Type B pancreatic cell (in vitro differentiated cells): Measurements from ENCODE around the gene ADPRH. TPM values are rescaled to one million over a fixed set of nuclear protein-coding genes. Genes with fewer than 3 reads are reported as not detected.
A peak's percentile ranks its signal among the peaks of the same experiment; 100 is the strongest.

Experiments used
- DNase-seq: peaks from one replicate; pipeline ENCODE4 v3.0.0; 2021; ENCODE audit warnings: mixed read lengths; ENCODE audit not compliant: unreplicated experiment; ENCODE audit errors: extremely low spot score
- H3K27ac Mint-ChIP-seq: 2 replicates; pipeline ENCODE4 v1.8.0; 2021; ENCODE audit warnings: mild to moderate bottlenecking, mixed read lengths
- H3K27me3 Mint-ChIP-seq: 2 replicates; pipeline ENCODE4 v1.8.0; 2021; ENCODE audit warnings: mixed read lengths
- H3K36me3 Mint-ChIP-seq: 2 replicates; pipeline ENCODE4 v1.8.0; 2021; ENCODE audit warnings: mixed read lengths
- H3K4me1 Mint-ChIP-seq: one replicate; pipeline ENCODE4 v1.8.0; 2021; ENCODE audit warnings: mixed read lengths; ENCODE audit not compliant: unreplicated experiment
- H3K4me3 Mint-ChIP-seq: 2 replicates; pipeline ENCODE4 v1.8.0; 2021; ENCODE audit warnings: mild to moderate bottlenecking, mixed read lengths
- H3K9me3 Mint-ChIP-seq: 2 replicates; pipeline ENCODE4 v1.8.0; 2021; ENCODE audit warnings: mixed read lengths
- total RNA-seq: library from RNA; stranded (reverse); gene quantifications from 2 replicates; pipeline ENCODE4 v1.2.1, GENCODE V29; 2021; ENCODE audit warnings: low replicate concordance
- TF ChIP-seq, protein P1 (sequence below): fragments of 200-600 bp; sonication (generic); conservative IDR thresholded peaks from 2 replicates; pipeline ENCODE4 v1.5.0; 2021; ENCODE audit warnings: antibody characterized with exemption, mild to moderate bottlenecking

The ADPRH gene
- total RNA-seq, 1 donor from 2014 or later, result 2.9 TPM

- Mint-ChIP-seq H3K27me3 (no peaks in the 10 kb centered on the region), H3K36me3 (no peaks in the 10 kb centered on the region), H3K4me3 (no peak overlapping the region), H3K9me3 (peaks cover 5% of the 10 kb centered on the region), H3K4me1 (peaks cover 11% of the 10 kb centered on the region), H3K27ac (no peak overlapping the region)
- TF ChIP-seq, protein P1, sequence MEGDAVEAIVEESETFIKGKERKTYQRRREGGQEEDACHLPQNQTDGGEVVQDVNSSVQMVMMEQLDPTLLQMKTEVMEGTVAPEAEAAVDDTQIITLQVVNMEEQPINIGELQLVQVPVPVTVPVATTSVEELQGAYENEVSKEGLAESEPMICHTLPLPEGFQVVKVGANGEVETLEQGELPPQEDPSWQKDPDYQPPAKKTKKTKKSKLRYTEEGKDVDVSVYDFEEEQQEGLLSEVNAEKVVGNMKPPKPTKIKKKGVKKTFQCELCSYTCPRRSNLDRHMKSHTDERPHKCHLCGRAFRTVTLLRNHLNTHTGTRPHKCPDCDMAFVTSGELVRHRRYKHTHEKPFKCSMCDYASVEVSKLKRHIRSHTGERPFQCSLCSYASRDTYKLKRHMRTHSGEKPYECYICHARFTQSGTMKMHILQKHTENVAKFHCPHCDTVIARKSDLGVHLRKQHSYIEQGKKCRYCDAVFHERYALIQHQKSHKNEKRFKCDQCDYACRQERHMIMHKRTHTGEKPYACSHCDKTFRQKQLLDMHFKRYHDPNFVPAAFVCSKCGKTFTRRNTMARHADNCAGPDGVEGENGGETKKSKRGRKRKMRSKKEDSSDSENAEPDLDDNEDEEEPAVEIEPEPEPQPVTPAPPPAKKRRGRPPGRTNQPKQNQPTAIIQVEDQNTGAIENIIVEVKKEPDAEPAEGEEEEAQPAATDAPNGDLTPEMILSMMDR, result no peak
- no peak for DNase-seq
Measured at GRCh38 chr3:119602676-119603075, 23.4 kb downstream of the ADPRH start.

DNA sequence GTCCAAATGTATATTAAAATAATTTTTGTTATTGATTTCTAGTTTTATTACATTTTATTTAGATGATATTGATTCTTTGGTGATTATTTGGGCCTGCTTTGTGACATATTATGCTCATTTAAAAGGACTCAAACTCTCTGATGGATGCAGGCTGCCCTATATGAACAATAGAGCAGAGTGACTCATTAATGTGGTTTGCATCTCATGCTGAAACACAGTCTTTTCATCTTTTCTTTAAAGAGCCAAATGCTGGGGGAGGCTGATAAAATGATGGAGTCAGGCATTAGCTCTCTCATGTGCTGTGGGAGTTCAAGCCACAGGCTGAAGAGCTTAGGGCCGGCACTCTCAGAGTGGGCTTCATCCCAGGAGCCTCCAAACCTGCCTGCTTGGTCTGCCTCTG, 25.6 kb downstream of the ADPRH start:
- H3K4me3 Mint-ChIP-seq, result no peak overlapping the region
- peaks cover 5% of the 10 kb centered on the region for H3K9me3 Mint-ChIP-seq
- TF ChIP-seq, protein P1, result no peak
- no peaks in the 10 kb centered on the region for H3K36me3 Mint-ChIP-seq
- H3K27me3 Mint-ChIP-seq, result no peaks in the 10 kb centered on the region
- H3K27ac Mint-ChIP-seq, result no peak overlapping the region
- peaks cover 9% of the 10 kb centered on the region for H3K4me1 Mint-ChIP-seq
- DNase-seq, result no peak

DNA sequence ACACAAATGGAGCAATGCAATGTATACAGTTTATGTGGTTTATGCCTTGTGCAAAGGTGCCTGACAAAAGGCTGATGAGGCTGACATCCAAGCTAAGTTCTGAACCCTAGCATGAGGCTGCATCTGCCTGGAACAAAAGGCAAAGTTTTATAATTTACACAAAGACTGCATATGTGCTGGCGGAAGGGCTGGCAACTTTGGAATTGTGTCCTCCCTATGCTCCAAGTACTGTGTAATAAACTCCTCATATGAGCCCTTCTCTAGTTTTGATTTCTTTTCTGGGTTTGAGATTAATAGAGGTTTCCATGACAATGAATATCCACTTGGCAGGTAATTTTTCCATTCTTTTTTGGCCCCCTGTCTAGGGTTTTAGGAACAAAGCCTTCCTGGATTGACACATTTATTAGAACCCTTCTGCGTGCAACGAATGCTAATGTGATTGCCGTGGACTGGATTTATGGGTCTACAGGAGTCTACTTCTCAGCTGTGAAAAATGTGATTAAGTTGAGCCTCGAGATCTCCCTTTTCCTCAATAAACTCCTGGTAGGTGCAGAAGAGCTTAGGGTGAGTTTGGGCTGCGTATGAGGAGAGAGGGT, 29.2 kb downstream of the ADPRH start:
- H3K27me3 Mint-ChIP-seq, result no peaks in the 10 kb centered on the region
- no peaks in the 10 kb centered on the region for H3K36me3 Mint-ChIP-seq
- peak overlapping the region; percentile 86 for H3K27ac Mint-ChIP-seq
- H3K4me3 Mint-ChIP-seq, result peak overlapping the region; percentile 37
- TF ChIP-seq, protein P1, result no peak
- peaks cover 10% of the 10 kb centered on the region for H3K9me3 Mint-ChIP-seq
- H3K4me1 Mint-ChIP-seq, result peaks cover 9% of the 10 kb centered on the region
- no peak for DNase-seq

DNA sequence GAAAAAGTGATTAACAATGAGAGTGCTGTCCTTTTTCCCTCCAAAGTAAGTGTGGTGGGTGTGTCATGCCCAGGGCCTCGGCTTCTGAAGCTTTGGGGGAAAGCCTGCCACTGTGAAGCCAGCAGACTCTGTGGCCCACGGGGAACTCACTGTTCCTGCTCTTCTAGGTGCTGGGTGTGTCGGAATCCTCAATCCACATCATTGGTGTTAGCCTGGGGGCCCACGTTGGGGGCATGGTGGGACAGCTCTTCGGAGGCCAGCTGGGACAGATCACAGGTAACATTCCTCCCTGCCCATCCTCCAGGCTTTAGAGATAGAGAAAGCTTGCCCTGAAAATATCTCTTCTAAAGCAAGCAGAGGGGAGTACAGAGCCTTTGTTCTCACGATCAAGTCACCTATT, 30.0 kb downstream of the ADPRH start:
- no peaks in the 10 kb centered on the region for H3K36me3 Mint-ChIP-seq

GRCh38 chr3:119611664-119612063, 32.4 kb downstream of the ADPRH start:
- Mint-ChIP-seq H3K4me1 (peaks cover 9% of the 10 kb centered on the region), H3K36me3 (no peaks in the 10 kb centered on the region), H3K27ac (no peak overlapping the region), H3K27me3 (no peaks in the 10 kb centered on the region), H3K4me3 (no peak overlapping the region), H3K9me3 (peaks cover 10% of the 10 kb centered on the region)
- TF ChIP-seq, protein P1, result no peak
- DNase-seq, result no peak

More for the DNA sequence above, 30.0 kb downstream of the ADPRH start:
- Mint-ChIP-seq H3K4me1 (peaks cover 9% of the 10 kb centered on the region), H3K9me3 (peaks cover 10% of the 10 kb centered on the region), H3K27me3 (no peaks in the 10 kb centered on the region), H3K4me3 (peak overlapping the region; percentile 37), H3K27ac (peak overlapping the region; percentile 86)
- TF ChIP-seq, protein P1, result no peak
- DNase-seq, result no peak
